Activated B cell treated with CpG ODN at 0.5 μM for 24 hours (primary cell): ENCODE data around the gene CDKN2AIP. TPM values are rescaled to one million over a fixed set of nuclear protein-coding genes. Genes with fewer than 3 reads are reported as not detected.
A peak's percentile ranks its signal among the peaks of the same experiment; 100 is the strongest.

ENCODE experiments used
- ATAC-seq: fragments of 200-7000 bp; cut with Tn5 transposase; one replicate; pipeline ENCODE4 v1.10.0; 2021; ENCODE audit warnings: low read depth, mild to moderate bottlenecking, moderate library complexity
- CTCF ChIA-PET: fragments of 350-600 bp; sonication (Branson Sonifier 250); formaldehyde crosslinking; loops from one replicate; lab custom pipeline; 2021; ENCODE audit warnings: antibody characterized with exemption; lab: Charles Lee
- POLR2A ChIA-PET: fragments of 350-600 bp; sonication (Branson Sonifier 250); formaldehyde crosslinking; loops from one replicate; lab custom pipeline; 2021; ENCODE audit warnings: antibody characterized with exemption; lab: Charles Lee
- DNase-seq: peaks from one replicate; pipeline ENCODE4 v3.0.0; 2022
- H3K27ac Mint-ChIP-seq: one replicate; pipeline ENCODE4 v1.8.0; 2020; ENCODE audit warnings: mixed read lengths
- H3K27me3 Mint-ChIP-seq: one replicate; pipeline ENCODE4 v1.8.0; 2021; ENCODE audit warnings: mixed read lengths
- H3K36me3 Mint-ChIP-seq: one replicate; pipeline ENCODE4 v1.8.0; 2021; ENCODE audit warnings: low read depth, mixed read lengths
- H3K4me1 Mint-ChIP-seq: one replicate; pipeline ENCODE4 v1.8.0; 2021; ENCODE audit warnings: mixed read lengths
- H3K4me3 Mint-ChIP-seq: one replicate; pipeline ENCODE4 v1.8.0; 2020; ENCODE audit warnings: mild to moderate bottlenecking, mixed read lengths
- H3K9me3 Mint-ChIP-seq: one replicate; pipeline ENCODE4 v1.8.0; 2020; ENCODE audit warnings: mixed read lengths
- intact Hi-C: fragments of 100-400 bp; cut with micrococcal nuclease; formaldehyde crosslinking; loops from one replicate; pipeline ENCODE4 v1.15.1; 2024
- total RNA-seq: library from RNA; stranded (reverse); gene quantifications from 2 replicates; pipeline ENCODE4 v1.2.3, GENCODE V29; 2022
- TF ChIP-seq, protein P1 (sequence below): fragments of 200-600 bp; IDR thresholded peaks from one replicate; pipeline ENCODE4 v1.8.0; 2022; ENCODE audit warnings: antibody characterized with exemption, mild to moderate bottlenecking

The CDKN2AIP gene
- total RNA-seq, 1 donor from 2014 or later, result 21.8 TPM

DNA sequence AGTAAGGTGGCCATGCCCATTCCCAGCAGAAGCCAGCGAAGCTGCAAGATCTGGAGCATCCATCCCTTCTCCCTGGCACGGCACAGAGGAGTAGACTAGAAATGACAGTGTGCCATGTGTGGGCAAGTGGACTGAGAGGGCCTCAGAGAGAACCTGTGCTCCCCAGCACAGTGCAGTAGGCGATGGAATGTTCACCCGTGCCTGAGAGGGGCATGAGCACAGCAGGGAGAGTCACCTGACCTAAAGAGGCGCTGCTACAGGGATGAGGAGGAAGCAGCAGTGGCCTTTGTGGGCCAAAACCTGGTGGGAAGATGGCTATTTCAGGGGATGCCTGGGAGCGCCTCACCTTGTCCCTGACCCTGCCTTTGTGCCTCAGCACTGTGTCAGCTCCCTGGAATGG lies 8.0 kb upstream of the CDKN2AIP start:
- Mint-ChIP-seq H3K27me3 (no peaks in the 10 kb centered on the region), H3K9me3 (no peaks in the 10 kb centered on the region), H3K4me3 (no peak overlapping the region), H3K4me1 (no peaks in the 10 kb centered on the region), H3K27ac (no peak overlapping the region), H3K36me3 (no peaks in the 10 kb centered on the region)
- no peak for DNase-seq
- TF ChIP-seq, protein P1, sequence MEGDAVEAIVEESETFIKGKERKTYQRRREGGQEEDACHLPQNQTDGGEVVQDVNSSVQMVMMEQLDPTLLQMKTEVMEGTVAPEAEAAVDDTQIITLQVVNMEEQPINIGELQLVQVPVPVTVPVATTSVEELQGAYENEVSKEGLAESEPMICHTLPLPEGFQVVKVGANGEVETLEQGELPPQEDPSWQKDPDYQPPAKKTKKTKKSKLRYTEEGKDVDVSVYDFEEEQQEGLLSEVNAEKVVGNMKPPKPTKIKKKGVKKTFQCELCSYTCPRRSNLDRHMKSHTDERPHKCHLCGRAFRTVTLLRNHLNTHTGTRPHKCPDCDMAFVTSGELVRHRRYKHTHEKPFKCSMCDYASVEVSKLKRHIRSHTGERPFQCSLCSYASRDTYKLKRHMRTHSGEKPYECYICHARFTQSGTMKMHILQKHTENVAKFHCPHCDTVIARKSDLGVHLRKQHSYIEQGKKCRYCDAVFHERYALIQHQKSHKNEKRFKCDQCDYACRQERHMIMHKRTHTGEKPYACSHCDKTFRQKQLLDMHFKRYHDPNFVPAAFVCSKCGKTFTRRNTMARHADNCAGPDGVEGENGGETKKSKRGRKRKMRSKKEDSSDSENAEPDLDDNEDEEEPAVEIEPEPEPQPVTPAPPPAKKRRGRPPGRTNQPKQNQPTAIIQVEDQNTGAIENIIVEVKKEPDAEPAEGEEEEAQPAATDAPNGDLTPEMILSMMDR, result no peak
- ChIA-PET CTCF (no interaction called here), POLR2A (interaction anchor here (0.6 kb wide), 1 partner anchor 515 kb away, joined by 8 read pairs; no protein-coding TSS in a partner anchor)
- intact Hi-C loops, result no loop called here
- no peak for ATAC-seq

DNA sequence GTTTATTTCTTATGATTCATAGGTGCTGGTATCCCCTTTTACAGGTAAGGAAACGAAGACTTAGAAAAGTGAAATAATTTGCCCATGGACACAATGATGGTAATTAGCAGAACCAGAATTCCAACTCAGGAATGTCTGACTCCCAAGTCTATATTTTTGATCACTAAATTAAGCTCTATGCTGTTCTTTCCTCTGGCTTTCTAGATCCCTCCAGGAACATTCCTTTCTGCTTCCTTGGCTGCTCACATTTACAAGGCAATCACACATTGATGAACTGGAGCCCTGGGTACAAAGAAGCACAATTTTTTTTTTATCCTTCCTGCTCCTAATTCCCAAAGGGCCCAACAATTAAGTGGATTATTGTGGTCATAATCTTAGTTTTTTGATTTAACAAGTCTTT lies 7.0 kb upstream of the CDKN2AIP start:
- H3K27me3 Mint-ChIP-seq, result no peaks in the 10 kb centered on the region
- POLR2A ChIA-PET, result no interaction called here
- CTCF ChIA-PET, result no interaction called here
- ATAC-seq (no peak), DNase-seq (no peak)
- H3K36me3 Mint-ChIP-seq, result no peaks in the 10 kb centered on the region
- no peak overlapping the region for H3K27ac Mint-ChIP-seq
- TF ChIP-seq, protein P1, result no peak
- no peaks in the 10 kb centered on the region for H3K9me3 Mint-ChIP-seq
- H3K4me1 Mint-ChIP-seq, result no peaks in the 10 kb centered on the region
- no peak overlapping the region for H3K4me3 Mint-ChIP-seq
- intact Hi-C loops, result no loop called here

DNA sequence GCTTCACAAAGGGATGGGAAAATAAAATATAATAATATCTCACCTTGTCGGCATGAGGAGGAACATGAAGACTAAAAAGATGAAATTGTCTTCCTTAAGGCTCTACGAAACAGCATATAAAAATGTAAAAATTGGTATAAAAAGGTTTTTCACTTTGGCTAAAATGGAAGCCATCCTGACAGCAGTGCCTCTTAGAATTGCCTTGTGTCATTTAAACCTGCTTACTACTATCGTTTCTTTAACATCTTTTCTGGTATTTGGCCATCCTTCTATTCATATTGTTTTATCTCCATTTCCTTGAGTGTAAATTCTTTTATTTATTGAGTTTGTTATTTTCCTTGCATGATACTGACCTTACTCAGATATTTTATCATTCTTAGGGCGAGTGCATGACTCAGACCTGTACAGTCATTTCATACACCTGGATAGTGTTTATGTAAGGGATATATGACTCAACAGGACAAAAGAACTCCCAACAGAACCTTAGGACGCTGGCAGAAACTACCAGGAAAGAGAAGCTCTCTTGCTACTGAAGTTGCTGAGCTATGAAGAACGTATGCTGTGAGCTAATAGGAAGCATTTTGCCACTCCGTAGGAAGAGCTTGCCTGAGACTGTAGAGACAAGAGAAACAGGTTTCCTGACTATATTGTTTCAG lies 5.8 kb upstream of the CDKN2AIP start:
- Mint-ChIP-seq H3K27ac (no peak overlapping the region), H3K27me3 (no peaks in the 10 kb centered on the region), H3K4me1 (peaks cover 6% of the 10 kb centered on the region), H3K4me3 (no peak overlapping the region), H3K9me3 (no peaks in the 10 kb centered on the region), H3K36me3 (no peaks in the 10 kb centered on the region)
- CTCF ChIA-PET, result interaction anchor here (0.6 kb wide), 1 partner anchor 31 kb away, joined by 4 read pairs; no protein-coding TSS in a partner anchor
- POLR2A ChIA-PET, result no interaction called here
- intact Hi-C loops, result no loop called here
- no peak for DNase-seq
- TF ChIP-seq, protein P1, result no peak
- ATAC-seq, result no peak

DNA sequence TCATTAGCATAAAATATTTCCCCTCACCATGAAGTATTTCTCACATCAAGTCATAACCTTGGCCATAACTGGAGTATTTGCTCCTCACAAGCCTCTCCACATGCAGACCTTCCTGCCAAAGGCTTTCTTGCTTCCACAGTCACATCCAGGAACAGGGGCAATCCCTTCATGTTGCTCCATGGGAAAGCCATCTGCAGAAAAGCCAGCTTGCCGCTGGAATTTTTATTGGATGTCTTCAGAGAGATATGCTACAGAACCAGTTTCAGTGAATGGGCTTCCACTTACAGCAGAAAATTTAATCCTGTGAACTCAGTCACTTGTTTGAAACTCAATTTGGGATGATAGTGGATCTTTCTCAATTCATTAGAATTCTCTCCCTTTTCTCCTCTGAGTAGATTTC lies 3.2 kb upstream of the CDKN2AIP start:
- no peak for ATAC-seq
- Mint-ChIP-seq H3K27ac (no peak overlapping the region), H3K27me3 (no peaks in the 10 kb centered on the region), H3K36me3 (peaks cover 17% of the 10 kb centered on the region), H3K4me1 (peaks cover 22% of the 10 kb centered on the region), H3K9me3 (no peaks in the 10 kb centered on the region), H3K4me3 (no peak overlapping the region)
- DNase-seq, result no peak
- ChIA-PET CTCF (no interaction called here), POLR2A (no interaction called here)
- TF ChIP-seq, protein P1, result no peak
- intact Hi-C loops, result loop anchor here (5.0 to 10.0 kb wide), 3 partner anchors 1206 to 1761 kb away; partner anchors contain the start of genes ACSL1, CASP3, CFAP97 and PRIMPOL

DNA sequence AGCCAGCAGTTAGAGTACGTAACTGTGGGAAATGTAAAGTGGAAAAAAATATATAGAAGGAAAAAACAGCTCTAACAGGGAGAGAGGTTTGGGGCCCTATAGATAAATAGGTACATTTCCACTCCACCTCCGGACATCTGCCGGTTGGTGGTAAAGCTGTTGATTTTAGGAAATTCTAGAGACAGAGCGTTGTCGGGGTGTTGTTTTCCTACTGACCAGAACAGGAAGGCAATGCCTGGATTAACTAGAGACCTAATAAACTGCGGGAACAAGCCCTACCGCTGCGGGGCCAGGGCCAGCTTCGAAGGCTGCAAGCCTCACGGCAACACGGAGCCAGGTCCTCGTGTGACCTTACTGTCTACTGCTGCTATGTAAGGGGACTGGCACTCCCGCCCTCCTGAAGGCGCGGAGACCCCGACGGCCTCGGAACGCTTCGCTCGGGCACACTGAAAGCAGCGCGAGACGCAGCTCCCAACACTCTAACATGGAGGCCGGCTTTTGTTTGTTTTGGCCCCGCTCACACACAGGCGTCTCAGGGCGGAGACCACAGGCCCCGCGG lies 702 bp upstream of the CDKN2AIP start:
- ChIA-PET POLR2A (interaction anchor here (0.5 to 3.9 kb wide), 13 partner anchors 10 to 1699 kb away, joined by 3 to 41 read pairs (median 5); partner anchors contain the start of genes CASP3, ING2, IRF2 and PRIMPOL), CTCF (interaction anchor here (0.9 to 3.2 kb wide), 4 partner anchors 37 to 526 kb away, joined by 3 to 18 read pairs (median 4); no protein-coding TSS in a partner anchor)
- Mint-ChIP-seq H3K36me3 (peaks cover 38% of the 10 kb centered on the region), H3K27ac (peak overlapping the region; percentile 88), H3K4me1 (peaks cover 36% of the 10 kb centered on the region), H3K27me3 (no peaks in the 10 kb centered on the region), H3K9me3 (no peaks in the 10 kb centered on the region), H3K4me3 (peak overlapping the region; percentile 95)
- intact Hi-C loops, result loop anchor here (1.0 to 10.0 kb wide), 10 partner anchors 29 to 1759 kb away; partner anchors contain the start of genes ACSL1, CASP3, CFAP97 and DCTD
- no peak for DNase-seq
- no peak for ATAC-seq
- TF ChIP-seq, protein P1, result no peak
